22Rv1 (cell line): Measurements from ENCODE around the gene CNIH2.

Experiments used
- ZFX ChIP-seq: fragments of 450-650 bp; IDR thresholded peaks from 2 replicates; pipeline ENCODE4 v1.6.1; 2017; ENCODE audit warnings: antibody characterized with exemption, borderline replicate concordance
- TF ChIP-seq, protein P1 (sequence below): fragments of 450-650 bp; IDR thresholded peaks from 2 replicates; pipeline ENCODE4 v1.5.1; 2017; ENCODE audit warnings: mild to moderate bottlenecking

DNA sequence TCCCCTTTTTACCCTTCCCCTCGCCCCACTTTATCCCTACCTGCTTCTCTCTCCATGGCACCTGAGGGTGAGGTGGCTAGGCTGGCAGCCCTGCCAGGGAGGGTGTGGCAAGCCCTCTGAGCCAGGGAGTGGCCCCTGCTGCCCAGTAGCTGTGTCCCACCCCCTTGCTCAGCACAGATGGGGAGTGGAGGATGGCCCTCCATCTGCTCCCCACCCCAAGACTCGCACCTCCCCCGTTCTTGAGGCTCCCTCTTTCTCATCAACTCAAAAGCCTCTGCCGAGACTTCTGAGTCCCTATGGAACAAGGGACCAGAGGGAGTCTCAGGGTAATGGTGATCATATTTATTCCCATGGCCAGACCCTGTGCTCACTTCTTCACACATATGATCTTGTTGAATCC lies 15.4 kb downstream of the CNIH2 start:
- TF ChIP-seq, protein P1, sequence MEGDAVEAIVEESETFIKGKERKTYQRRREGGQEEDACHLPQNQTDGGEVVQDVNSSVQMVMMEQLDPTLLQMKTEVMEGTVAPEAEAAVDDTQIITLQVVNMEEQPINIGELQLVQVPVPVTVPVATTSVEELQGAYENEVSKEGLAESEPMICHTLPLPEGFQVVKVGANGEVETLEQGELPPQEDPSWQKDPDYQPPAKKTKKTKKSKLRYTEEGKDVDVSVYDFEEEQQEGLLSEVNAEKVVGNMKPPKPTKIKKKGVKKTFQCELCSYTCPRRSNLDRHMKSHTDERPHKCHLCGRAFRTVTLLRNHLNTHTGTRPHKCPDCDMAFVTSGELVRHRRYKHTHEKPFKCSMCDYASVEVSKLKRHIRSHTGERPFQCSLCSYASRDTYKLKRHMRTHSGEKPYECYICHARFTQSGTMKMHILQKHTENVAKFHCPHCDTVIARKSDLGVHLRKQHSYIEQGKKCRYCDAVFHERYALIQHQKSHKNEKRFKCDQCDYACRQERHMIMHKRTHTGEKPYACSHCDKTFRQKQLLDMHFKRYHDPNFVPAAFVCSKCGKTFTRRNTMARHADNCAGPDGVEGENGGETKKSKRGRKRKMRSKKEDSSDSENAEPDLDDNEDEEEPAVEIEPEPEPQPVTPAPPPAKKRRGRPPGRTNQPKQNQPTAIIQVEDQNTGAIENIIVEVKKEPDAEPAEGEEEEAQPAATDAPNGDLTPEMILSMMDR: no peak
- TF ChIP-seq ZFX: no peak
